SU-DHL-6 (cell line): ENCODE measurements around the gene PIBF1.
"Not testable (repeated sequence)": the region's sequence is repeated elsewhere in the genome, so short reads cannot be mapped to it uniquely, and the experiment has no call there.

Experiments
- H2AFZ ChIP-seq: fragments of 200-600 bp; sonication (generic); 2 replicates; pipeline ENCODE4 v1.6.1; 2014; ENCODE audit warnings: low read depth, mild to moderate bottlenecking, moderate library complexity, mixed read lengths, antibody characterized with exemption, low read length; ENCODE audit not compliant: severe bottlenecking
- H3F3A ChIP-seq: fragments of 200-600 bp; shearing (Covaris generic); 2 replicates; pipeline ENCODE4 v1.6.0; 2016; ENCODE audit warnings: antibody characterized with exemption, mild to moderate bottlenecking; ENCODE audit not compliant: insufficient read depth
- H3K27ac ChIP-seq: fragments of 200-600 bp; sonication (generic); 2 replicates; pipeline ENCODE4 v1.5.1; 2016; ENCODE audit warnings: low read depth, mild to moderate bottlenecking, low read length, moderate library complexity, mixed read lengths
- H3K27me3 ChIP-seq: fragments of 200-600 bp; sonication (generic), shearing (Covaris generic); 2 replicates; pipeline ENCODE4 v1.6.0; 2014; ENCODE audit warnings: mild to moderate bottlenecking, low read length
- H3K36me3 ChIP-seq: fragments of 200-600 bp; sonication (generic); 2 replicates; pipeline ENCODE4 v1.6.1; 2014; ENCODE audit warnings: mild to moderate bottlenecking, low read length, mixed read lengths
- H3K4me2 ChIP-seq: fragments of 300-600, 200-600 bp; shearing (Covaris generic), sonication (generic); 2 replicates; pipeline ENCODE4 v1.6.0; 2014; ENCODE audit warnings: low read length, low read depth, mild to moderate bottlenecking; ENCODE audit not compliant: poor library complexity, severe bottlenecking
- H3K4me3 ChIP-seq: fragments of 200-600 bp; sonication (generic); 2 replicates; pipeline ENCODE4 v1.5.1; 2014; ENCODE audit warnings: antibody characterized with exemption, low read length, mild to moderate bottlenecking, mixed read lengths; ENCODE audit not compliant: insufficient read depth, poor library complexity, severe bottlenecking
- H3K79me2 ChIP-seq: fragments of 200-600 bp; sonication (generic); 2 replicates; pipeline ENCODE4 v1.6.1; 2014; ENCODE audit warnings: mild to moderate bottlenecking, low read length, moderate library complexity; ENCODE audit not compliant: insufficient read depth
- H3K9ac ChIP-seq: fragments of 200-600 bp; sonication (generic); 2 replicates; pipeline ENCODE4 v1.7.0; 2014; ENCODE audit warnings: mild to moderate bottlenecking, low read length
- H3K9me2 ChIP-seq: fragments of 200-600 bp; sonication (generic); replicated peaks from 2 replicates; pipeline ENCODE4 v1.6.1; 2014; ENCODE audit warnings: low read length; ENCODE audit not compliant: insufficient read depth
- H3K9me3 ChIP-seq: fragments of 200-600 bp; sonication (generic); 2 replicates; pipeline ENCODE4 v1.6.1; 2014; ENCODE audit warnings: low read length, mixed read lengths; ENCODE audit not compliant: insufficient read depth
- H4K20me1 ChIP-seq: fragments of 200-600 bp; sonication (generic); 2 replicates; pipeline ENCODE4 v1.6.1; 2014; ENCODE audit warnings: low read depth, mild to moderate bottlenecking, antibody characterized with exemption, low read length, moderate library complexity, mixed read lengths
- EZH2phosphoT487 ChIP-seq: fragments of 200-600 bp; sonication (generic), shearing (Covaris generic); conservative IDR thresholded peaks from 2 replicates; pipeline ENCODE4 v1.6.1; 2018; ENCODE audit warnings: mild to moderate bottlenecking, antibody characterized with exemption, low read length, moderate library complexity, mixed read lengths
- TF ChIP-seq, protein P1 (sequence below): fragments of 200-600 bp; sonication (generic); IDR thresholded peaks from one replicate; pipeline ENCODE4 v1.5.1; 2017; ENCODE audit warnings: antibody characterized with exemption, mild to moderate bottlenecking, low read length, moderate library complexity; ENCODE audit not compliant: insufficient read depth, poor library complexity, severe bottlenecking

PIBF1 gene

DNA sequence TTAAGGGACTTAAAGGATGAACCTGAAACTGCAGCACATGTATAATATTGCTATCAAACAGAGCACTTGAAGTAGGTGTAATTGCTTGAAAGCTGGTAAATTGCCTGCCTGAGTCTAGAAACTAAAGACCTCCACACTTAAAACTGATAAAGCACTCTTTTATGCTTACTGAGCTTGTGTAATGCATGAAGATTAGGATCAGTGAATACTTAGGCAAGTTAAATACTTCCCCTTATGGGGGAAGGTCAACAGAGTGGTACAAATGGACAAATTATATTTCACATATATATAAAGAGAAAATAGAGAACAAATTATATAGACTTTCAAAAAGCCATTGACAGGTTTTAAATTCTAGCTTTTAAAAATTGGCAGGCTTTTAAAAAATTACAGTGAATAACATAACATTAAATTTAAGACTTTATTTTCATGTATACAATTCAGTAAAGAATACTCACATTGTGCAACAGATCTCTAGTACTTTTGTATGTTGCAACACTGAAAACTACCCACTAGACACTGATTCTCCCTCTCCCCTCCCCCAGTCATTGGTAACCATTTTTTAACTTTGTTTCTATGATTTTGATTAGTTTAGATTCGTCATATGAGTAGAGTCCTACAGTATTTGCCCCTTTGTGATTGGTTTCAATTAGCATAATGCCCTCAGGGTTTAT is 23.9 kb downstream of the PIBF1 start:
- Histone ChIP-seq H3K4me2 (no peak overlapping the region), H3K9me3 (no peaks in the 10 kb centered on the region), H3K27me3 (no peaks in the 10 kb centered on the region), H3K9me2 (no peaks in the 10 kb centered on the region), H3K79me2 (no peaks in the 10 kb centered on the region), H3K9ac (no peak overlapping the region), H2AFZ (no peak overlapping the region), H3K4me3 (no peak overlapping the region), H4K20me1 (no peaks in the 10 kb centered on the region), H3K36me3 (peaks cover 3% of the 10 kb centered on the region; the same call in 1 of the 2 replicates), H3K27ac (no peak overlapping the region), H3F3A (peaks cover 9% of the 10 kb centered on the region)
- TF ChIP-seq EZH2phosphoT487 = no peak
- TF ChIP-seq, protein P1, sequence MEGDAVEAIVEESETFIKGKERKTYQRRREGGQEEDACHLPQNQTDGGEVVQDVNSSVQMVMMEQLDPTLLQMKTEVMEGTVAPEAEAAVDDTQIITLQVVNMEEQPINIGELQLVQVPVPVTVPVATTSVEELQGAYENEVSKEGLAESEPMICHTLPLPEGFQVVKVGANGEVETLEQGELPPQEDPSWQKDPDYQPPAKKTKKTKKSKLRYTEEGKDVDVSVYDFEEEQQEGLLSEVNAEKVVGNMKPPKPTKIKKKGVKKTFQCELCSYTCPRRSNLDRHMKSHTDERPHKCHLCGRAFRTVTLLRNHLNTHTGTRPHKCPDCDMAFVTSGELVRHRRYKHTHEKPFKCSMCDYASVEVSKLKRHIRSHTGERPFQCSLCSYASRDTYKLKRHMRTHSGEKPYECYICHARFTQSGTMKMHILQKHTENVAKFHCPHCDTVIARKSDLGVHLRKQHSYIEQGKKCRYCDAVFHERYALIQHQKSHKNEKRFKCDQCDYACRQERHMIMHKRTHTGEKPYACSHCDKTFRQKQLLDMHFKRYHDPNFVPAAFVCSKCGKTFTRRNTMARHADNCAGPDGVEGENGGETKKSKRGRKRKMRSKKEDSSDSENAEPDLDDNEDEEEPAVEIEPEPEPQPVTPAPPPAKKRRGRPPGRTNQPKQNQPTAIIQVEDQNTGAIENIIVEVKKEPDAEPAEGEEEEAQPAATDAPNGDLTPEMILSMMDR = no peak

DNA sequence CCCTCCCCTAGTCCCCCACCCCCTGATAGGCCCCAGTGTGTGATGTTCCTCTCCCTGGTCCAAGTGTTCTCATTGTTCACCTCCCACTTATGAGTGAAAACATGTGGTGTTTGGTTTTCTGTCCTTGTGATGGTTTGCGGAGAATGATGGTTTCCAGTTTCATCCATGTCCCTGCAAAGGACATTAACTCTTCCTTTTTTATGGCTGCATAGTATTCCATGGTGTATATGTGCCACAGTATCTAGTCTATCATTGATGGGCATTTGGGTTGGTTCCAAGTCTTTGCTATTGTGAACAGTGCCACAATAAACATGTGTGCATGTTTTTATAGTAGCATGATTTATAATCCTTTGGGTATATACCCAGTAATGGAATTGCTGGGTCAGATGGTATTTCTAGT is 24.6 kb downstream of the PIBF1 start:
- not testable (repeated sequence) for H3K4me3 ChIP-seq, H3K4me2 ChIP-seq, H4K20me1 ChIP-seq, H2AFZ ChIP-seq, H3F3A ChIP-seq, H3K9ac ChIP-seq, H3K27me3 ChIP-seq, H3K9me2 ChIP-seq, H3K27ac ChIP-seq, H3K79me2 ChIP-seq, H3K9me3 ChIP-seq, H3K36me3 ChIP-seq

DNA sequence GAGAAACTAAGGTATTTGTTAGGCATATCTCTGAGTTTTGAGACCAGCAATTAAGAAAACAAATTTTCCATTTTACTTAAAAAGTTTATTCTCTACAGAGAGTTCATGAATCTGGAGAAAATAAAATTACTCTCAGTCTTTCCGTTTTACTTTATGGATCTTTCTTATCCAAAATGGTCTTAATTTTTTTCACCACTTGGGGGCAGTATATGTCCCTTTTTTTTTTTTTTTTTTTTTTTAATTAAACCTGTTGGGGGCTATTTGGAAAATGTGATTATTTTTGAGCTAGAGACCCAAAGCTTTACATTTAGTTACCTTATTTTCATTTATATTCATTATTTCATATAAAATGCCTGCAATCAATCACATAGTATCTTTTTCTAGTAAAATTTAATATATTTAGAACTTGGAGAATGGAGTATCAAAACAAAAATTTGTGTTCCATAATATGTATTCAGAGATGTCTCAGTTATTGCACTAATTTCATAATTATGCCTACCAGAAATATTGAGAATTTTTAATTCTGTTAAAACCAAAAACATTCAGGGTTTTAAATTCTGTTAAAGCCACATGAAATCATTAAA is 27.1 kb downstream of the PIBF1 start:
- H3K4me3 ChIP-seq = no peak overlapping the region
- peak overlapping the region; percentile 17; the same call in 1 of the 2 replicates for H3K27ac ChIP-seq
- H3K27me3 ChIP-seq = no peaks in the 10 kb centered on the region
- no peaks in the 10 kb centered on the region for H4K20me1 ChIP-seq
- H3K9me3 ChIP-seq = no peaks in the 10 kb centered on the region
- H2AFZ ChIP-seq = no peak overlapping the region
- H3K9me2 ChIP-seq = no peaks in the 10 kb centered on the region
- H3F3A ChIP-seq = peaks cover 9% of the 10 kb centered on the region
- no peak overlapping the region for H3K9ac ChIP-seq
- H3K36me3 ChIP-seq = peaks cover 3% of the 10 kb centered on the region; the same call in 1 of the 2 replicates
- peak overlapping the region; percentile 7 for H3K4me2 ChIP-seq
- TF ChIP-seq, protein P1 = peak; percentile 59
- TF ChIP-seq EZH2phosphoT487 = no peak
- H3K79me2 ChIP-seq = no peaks in the 10 kb centered on the region

DNA sequence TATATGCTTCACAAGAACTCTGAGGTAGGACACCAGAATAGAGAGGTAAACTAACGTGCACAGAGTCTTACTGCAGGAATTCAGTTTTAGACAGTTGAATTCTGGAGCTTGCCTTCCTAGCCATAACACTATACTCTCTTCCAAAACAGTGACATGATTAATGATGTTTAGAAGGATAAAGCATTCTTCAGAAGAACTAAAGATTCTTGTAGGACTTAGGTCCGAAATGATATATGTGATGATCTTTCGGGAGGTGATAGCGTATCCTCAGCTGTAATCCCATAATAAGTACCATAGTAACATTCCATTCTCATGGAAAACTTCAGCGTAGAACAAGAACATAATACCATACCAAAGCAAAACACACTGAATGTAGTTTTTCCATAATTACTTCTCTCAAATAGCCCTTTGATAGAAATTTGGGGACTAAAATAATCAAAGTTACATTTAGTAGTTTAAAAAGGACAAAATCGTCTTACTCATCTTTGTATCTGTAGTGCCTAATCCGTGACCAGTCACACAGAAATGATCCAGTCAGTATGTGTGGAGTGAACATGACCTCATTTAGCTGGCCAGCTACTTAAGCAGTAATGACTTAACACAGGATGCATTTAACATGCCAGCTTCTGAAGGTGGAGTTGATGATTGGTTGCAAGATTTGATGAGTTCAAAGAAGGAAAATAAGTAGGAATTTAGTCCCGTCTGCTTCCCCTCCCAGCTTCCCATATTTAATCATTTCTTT is 38.4 kb downstream of the PIBF1 start:
- no peaks in the 10 kb centered on the region for H3K79me2 ChIP-seq
- H2AFZ ChIP-seq = no peak overlapping the region
- no peaks in the 10 kb centered on the region for H4K20me1 ChIP-seq
- no peak overlapping the region for H3K4me3 ChIP-seq
- no peak overlapping the region for H3K9ac ChIP-seq
- H3K27ac ChIP-seq = no peak overlapping the region
- no peak for TF ChIP-seq EZH2phosphoT487
- TF ChIP-seq, protein P1 = no peak
- H3K27me3 ChIP-seq = no peaks in the 10 kb centered on the region
- no peaks in the 10 kb centered on the region for H3F3A ChIP-seq
- no peaks in the 10 kb centered on the region for H3K9me2 ChIP-seq
- peaks cover 5% of the 10 kb centered on the region; the same call in 1 of the 2 replicates for H3K36me3 ChIP-seq
- no peaks in the 10 kb centered on the region for H3K9me3 ChIP-seq
- H3K4me2 ChIP-seq = no peak overlapping the region
